ENCODE measurements around the gene PARD6A.

DNA sequence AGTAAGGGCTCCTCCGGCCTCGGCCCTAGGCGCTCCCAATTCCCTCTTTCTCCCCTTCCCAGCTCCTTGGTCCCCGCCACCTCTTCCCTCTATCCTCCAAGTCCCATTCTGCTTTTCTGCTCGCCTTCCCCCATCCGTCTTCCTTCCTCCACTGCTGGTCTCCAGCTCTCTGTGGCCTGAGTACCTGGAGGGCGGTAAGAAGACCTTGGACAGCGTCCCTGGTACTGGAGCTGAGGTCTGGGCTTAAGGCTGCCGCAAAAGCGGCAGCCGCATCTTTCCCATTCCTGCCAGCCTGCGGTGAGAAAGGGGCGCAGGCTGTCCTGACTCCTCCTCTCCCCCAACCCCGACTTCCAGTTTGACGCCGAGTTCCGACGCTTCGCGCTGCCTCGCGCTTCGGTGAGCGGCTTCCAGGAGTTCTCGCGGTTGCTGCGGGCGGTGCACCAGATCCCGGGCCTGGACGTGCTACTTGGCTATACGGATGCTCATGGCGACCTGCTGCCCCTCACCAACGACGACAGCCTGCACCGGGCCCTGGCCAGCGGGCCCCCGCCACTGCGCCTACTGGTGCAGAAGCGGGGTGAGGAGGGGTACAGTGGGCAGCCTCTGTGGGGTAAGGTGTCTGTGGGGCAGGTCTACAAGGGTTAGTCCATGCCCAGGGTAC is 471 bp downstream of the PARD6A start:
- TF ChIP-seq EZH2phosphoT487 (IDR thresholded peaks at IDR 0.05; ENCODE audit: low read depth) (no peak), CTCF (IDR thresholded peaks at IDR 0.05; ENCODE audit: low read depth, low read length) (no peak)
